Fibroblast of peridontal ligament (primary cell): ENCODE data around the gene CST3.
"Not testable (repeated sequence)": the region's sequence is repeated elsewhere in the genome, so short reads cannot be mapped to it uniquely, and the experiment has no call there.

Experiments used
- DNase-seq: peaks from one replicate; pipeline ENCODE4 v3.0.0-alpha.2; 2010; ENCODE audit errors: extremely low read depth

The CST3 gene, protein sequence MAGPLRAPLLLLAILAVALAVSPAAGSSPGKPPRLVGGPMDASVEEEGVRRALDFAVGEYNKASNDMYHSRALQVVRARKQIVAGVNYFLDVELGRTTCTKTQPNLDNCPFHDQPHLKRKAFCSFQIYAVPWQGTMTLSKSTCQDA

DNA sequence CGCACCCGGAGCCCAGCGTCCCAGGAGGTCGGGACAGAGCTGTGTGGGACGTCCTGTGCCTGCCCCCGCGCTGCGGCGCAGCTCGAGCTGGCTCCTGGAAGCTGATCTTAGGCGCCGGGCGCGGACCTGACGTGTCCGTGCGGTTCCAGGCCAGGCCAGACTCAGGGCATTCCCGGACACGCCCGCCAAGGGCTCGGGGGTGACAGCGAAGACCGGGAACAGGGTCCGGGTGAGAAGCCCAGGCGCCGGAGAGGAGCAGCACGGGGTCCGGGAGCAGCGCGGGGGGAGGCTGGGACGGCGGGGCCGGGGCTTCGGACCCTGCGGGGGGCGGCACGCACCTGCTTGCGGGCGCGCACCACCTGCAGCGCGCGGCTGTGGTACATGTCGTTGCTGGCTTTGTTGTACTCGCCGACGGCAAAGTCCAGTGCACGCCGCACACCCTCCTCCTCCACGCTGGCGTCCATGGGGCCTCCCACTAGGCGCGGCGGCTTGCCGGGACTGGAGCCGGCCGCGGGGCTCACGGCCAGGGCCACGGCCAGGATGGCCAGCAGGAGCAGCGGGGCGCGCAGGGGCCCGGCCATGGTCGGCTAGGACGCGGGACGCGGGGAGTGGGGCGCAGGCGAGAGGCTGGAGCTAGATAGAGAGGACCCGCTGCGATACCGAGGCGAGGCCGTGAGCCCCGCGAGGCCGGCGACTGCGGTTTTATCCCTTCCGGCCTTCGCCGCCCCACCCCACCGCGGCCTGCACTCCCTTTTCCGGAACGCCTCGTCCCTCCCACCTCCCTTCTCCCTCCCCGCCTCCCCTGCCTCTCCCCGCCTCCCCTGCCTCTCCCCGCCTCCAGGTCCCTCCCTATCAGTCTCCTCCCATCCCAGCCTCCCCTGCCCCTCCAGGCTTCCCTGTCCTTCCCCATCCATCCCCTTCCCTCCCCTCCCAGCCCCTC is at the start of gene CST3:
Gene CST3 (minus strand): TSS at position 674 of the 940 bp plus-strand sequence. CDS start 93 bp downstream, at position 581.
- DNase-seq, result peak; percentile 71

DNA sequence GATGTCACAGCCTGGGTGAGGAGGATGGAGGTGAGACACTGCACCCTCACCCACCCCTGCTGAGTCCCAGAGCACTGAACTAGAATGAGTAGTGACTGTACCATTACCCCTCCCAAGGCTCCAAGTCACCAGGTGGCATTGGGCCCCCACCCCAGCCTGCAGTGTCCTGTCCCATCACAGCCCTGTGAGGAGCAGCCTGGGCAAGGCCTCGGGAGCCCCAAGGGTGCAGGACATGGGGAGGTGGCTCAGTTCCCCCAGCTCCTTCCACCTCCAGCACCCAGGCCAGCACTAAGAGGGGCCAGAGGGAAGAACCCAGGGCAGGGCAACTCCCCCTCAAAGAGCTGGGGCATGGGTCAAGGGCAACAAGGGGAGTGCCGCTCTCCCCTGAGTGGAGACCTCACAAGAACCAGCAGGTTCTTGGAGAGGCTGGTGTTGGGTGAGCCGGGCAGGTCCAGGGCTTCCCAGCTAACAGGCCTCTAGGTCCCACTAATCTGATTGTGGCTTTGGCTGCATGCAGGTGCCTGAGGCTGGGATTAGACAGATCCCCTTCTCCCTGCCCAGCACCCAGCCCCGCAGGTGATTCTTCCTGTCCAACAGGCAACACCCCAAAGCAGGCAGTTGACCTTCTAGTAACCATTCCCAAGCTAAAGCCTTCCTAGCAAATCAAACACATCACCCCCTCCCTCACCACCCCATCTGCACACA is 48.4 kb upstream of the CST3 start:
- no peak for DNase-seq

DNA sequence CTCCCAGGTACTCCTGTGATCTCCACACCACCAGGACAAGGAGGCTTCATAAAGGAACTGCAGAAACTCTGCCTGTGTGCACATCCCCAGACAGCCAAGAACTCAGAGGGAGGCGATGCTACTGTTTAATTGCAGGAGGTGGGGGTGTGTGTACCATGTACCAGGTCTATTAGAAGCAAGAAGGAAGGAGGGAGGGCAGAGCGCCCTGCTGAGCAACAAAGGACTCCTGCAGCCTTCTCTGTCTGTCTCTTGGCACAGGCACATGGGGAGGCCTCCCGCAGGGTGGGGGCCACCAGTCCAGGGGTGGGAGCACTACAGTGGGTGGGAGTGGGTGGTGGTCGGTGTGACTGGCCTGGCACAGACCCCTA is 47.8 kb upstream of the CST3 start:
- DNase-seq, result not testable (repeated sequence)

DNA sequence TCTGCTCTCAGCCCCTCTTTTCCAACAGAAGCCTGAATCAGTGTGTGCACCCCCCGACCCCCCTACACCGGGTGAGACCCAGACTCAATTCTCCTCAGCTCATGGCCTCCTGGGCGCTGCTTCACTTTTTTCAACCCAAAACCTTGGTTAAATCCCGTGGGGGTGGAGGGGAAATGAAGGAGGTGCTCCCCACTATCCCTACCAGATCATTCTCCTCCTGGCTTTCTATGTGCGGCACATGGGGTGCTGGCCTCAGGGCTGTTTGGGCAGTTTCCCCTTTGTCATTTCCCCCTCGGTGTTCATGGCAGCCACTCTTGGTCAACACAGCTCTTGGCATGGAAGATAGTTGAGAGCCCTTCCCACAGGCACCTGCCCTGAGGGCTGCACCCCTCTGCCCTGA is 46.5 kb upstream of the CST3 start:
- no peak for DNase-seq

DNA sequence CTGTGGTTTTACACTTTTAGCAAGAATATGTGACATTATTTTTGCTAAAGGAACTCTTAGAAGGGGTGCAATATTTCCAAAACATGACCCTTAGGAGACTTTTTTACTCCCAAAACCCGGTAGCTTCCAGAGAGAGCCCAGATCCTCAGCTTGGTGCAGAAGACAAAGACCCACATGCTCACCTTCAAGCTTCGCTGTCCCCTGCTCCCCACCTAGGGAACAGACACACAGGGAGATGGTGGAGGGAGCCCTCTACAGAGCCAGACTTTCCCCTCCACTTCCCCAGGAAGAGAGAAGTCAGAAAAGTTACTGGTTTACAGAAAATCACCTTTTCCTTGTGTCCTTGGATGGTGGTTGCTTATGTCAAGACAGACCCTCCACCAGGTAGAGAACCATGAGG is 46.1 kb upstream of the CST3 start:
- DNase-seq, result no peak

DNA sequence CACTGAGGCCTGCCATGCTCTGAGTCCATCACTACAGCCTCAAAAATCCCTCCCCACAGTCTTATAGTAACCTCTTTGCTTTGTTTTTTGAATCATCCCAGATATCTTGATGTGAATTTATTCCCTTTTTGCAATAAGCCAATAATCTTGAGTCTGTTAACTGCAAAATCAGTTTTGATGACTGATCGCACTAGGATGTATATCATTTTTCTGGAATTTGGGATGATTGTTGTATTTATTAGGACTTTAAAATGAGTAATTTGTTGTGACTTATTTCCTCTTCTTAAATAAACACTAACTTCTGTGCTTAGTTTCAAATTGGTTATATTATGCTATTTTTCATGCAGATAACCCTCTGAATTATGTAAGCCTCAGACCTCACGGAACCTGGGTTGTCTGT is 45.5 kb upstream of the CST3 start:
- no peak for DNase-seq

DNA sequence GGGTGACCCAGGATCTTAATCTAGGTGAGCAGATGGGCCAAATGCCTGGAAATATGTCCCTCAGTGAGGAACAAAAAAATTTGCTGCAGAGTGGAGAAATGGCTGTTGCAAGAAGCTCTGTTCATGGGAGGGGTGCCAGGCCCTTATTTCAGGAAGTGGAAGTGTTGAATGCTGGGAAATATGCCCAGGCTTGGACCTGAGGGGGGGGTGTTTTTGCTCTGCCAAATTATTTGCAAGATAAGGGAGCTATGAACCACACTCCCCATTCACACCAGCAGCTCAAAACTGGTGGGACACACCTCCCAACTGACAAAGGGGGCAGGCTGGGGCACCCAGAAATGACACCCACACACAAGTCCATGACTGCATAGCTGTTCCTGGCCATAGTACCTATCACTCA is 42.4 kb upstream of the CST3 start:
- no peak for DNase-seq

DNA sequence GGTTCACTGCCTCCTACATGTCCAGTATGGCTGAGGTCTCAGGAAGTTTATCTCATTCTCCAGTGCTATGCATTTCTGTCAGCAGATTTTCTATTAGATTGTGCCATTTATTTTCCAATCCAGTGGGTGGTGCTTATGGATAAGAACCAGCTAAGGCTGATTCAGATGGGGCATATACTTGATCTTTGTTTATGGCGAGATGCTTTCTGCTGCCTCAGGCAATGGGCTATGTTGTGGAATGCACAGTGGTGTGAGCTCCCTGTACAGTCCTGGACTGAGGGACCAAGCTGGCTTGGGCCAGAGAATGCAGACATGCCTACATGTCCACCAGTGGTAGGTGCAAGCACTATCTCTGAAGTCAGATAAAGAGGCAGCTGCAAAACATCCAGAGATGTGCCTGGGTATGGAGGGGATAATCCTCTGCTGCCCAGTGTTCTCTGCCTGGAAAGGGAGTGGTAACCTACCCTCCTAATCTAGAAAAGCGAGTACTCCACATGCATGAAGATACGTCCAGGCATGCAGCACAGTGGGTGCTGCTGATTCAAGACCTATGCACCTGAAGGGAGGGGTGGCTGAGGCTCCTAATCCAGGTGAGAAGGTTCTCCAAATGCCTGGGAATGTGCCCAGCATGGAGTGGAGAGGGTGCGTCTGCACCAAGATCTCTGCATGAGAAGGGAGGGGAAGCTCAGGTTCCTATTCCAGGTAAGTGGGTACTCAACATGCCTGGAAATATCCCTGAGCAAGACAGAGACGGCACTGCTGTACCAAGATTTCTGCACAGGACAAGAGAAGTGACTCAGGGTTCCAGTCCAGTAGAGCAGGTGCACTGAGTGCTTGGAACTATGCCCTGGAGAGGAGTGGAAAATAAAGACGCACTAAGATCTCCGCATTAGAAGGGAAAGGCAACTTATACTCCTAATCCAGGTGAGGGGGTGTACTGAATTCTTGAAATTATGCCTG is 41.7 kb upstream of the CST3 start:
- no peak for DNase-seq

DNA sequence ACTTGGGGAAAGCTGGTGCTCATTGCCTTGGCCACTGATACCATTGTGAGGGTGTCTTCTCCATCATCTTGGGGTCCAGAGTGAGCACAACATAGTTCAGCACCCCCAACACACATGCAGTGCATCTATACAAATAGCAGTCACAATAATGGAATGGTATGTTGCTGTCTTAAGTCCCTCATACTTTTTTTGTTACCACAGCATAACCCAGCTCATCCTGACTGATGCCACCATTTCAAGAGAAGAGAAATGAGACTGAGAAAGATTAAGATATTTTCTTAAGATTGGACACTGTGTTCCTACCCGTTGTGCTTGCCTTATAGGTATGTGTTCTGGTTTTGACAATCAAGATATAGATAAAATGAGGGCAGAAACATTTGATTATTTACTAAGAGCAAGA is 35.5 kb upstream of the CST3 start:
- no peak for DNase-seq

DNA sequence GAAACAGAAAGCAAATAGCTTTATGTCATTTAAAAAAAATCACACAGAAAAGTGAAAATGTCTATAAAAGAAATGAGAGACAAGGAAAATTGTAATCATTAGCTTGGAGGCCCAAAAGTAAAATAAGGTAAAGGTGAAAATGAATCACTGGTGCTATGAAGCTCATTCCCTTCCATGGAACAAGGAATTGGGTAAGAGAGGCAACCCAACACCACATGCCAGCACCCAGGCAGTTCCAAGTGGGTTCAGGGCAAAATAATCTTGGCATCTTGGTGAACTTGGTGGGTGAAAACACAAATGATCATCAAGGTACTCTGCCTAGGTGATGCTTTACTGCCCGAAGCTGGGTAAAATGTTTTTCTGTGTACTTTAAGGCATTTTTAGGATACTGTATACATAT is 34.4 kb upstream of the CST3 start:
- no peak for DNase-seq

DNA sequence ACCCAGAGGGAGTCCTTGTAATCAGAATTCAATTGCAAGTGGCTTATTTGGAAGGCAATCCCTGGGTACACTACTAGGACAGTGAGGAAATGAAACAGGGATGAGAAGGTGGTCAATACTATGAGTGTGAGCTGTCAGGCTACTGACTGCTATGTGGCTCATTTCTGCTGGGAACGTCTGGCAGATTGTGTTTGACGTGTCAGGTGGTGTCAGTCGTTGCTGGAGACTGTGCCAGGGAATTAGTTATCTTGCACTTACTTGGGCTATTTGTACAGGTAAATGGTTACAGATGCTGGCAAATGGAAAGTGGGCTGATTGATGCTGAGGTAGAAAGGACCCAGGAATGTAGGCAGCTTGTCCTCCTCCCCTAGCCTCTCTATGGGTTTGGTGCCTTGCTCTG is 33.7 kb upstream of the CST3 start:
- no peak for DNase-seq

DNA sequence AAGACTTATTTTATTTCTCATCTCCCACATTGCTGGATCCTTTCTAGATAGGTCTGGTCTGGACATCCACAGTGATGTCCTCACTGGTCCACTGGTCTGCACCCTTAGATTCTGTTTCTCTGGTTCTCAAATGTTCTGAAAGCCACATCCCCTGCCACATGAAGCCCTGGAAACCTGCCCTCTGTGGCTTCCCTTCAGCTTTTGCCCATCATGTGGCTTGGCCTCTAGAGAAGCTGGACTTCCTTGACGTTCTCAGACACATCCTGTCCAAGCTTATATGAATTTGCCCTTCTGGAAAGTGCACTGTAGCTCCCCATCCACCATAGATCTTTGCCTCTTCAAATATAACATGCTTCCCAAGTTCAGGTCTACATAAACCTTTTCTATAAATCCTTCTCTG is 32.6 kb upstream of the CST3 start:
- DNase-seq, result no peak

DNA sequence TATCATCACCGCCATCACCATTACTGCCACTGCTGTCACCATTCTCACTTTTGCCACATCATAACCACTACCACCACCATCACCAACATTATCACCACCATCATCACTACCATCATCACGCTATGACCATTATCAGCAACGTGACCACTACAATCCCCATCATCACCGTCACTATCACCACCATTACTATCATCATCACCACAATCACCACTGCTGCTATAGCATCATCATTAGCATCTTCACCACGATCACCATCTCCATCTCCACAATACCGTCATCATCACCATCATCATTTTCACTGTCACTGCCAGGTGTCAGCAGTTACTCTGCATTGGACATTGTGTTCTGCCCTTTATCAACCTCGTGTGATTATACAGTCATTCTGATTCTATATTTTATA is 32.1 kb upstream of the CST3 start:
- DNase-seq, result no peak

DNA sequence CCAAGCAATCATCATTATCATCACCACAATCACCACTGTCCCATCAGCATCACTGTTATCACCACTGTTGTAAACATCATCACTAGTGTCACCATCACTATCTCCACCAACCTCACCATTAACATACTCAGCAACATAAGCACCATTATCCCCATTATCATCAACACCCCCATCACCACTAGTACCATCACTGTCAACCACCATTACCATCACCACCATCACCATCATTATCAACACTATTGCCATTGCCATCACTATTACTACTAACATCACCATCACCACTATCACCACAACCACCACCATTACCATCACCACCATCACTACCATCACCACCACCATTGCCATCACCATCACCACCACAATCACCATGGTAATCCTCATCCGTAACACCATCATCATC is 31.6 kb upstream of the CST3 start:
- DNase-seq, result no peak

DNA sequence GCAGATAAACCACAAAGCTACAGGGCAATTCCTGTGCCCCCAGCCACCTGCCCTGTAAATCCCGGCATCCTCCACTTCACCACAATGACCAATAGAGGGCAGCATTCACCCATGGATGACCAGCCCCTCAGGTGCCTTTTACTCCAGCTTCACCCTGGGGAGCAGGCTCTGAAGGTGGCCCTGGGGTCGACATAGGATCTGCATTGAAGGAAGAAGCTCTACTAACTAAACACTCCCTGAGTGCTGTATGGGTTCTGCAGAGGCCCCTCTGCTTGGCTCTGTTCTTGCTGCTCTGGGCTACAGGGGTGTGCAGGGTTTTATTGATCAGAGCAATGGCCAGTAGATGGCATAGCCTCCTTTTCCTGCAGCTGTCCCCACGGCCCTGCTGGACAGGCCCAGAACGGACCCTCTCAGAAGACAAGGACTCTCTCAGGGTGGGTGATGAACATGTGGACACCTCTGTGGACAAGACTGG is 30.8 kb upstream of the CST3 start:
- peak; percentile 58 for DNase-seq

DNA sequence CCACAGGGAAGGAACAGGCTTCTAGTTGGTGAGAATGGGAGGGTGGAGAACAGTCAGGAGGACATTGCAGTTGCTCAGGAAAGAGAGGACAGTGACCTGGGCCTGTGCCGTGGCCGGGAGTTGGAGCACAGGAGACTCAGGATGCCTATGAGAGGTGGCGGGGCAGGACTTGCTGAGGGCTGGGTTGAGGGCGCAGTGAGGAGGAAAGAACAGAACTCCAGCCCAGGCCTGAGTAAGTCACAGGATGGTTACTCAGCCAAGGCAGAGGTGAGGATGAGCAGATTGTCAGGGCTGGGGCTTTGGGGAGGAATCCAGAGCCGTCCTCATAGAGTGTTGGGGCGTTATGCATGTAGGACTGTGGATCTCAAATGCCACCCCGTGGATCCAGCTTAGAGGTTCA is 29.9 kb upstream of the CST3 start:
- no peak for DNase-seq

DNA sequence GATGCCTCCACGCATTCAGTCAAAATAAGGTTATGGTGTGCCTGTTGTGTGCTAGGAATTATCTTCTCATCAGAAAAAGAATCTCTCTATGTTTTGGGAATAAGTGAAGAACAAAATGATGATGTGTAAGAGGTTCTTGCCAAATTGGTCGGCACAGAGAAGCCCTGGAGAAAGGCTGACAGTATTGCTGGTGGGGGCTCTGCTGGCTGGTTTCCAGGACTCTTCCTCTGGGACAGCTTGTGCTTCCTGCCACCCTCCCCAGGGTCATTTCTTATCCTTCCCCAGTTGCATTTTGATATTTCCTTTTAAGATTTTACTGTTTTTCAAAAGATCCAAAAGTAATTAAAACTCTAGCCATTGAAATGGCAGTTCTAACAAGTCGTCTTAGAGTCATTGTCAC is 28.9 kb upstream of the CST3 start:
- DNase-seq, result no peak

DNA sequence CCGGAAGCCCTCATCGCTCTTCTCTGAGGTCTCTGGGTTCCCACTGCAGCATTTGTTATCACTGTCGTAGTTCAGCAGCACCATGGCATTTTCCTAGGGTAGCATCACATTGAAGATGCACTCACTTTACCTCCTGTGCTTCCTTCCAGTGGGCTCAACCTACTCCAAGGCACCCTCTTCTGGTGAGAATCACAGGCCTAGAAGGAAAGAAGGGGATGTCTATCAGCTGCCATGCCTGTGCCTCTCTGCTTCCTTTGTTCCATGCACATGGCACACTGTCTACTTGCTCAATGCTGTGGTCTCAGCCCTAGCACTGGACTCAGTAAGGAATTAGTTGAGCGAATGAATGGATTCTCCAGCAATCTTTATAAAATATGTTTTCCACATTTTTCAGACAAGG is 28.4 kb upstream of the CST3 start:
- DNase-seq, result peak; percentile 10

DNA sequence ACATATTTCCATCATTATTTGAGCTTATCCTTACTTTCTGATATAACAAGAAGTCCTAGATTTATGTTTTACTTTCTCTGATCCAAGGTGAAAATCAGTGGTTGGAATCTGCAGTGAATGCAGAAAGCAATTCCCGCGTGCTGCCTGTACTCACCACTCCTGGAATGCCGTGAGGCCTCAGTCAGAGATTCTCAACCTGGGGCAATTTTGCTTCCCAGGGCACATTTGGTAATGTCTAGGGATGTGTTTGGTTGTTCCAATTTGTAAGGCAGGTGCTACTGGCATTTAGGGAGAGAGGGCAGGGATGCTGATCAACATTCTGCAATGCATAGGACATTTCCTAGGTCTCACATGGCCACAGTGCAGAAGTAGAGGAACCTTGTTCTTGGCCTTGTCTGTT is 27.2 kb upstream of the CST3 start:
- no peak for DNase-seq

DNA sequence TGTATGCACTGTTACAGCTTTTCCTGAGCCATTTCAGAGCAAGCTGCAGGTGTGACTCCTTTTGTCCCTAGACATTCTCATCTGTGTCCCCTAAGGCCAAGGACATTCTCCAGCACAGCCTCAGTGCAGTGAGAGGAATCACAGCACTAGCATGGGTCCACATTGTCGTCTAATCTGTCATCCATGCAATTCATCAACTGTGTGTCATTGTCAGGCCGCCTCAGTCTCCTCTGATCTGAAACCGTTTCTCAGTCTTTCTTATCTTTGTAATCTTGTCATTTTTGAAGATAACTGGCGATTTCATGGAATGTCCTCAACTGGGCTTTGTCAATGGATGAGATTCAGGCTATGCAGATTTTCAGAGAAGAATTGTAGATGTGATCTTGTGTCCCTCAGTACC is 26.3 kb upstream of the CST3 start:
- DNase-seq, result not testable (repeated sequence)

DNA sequence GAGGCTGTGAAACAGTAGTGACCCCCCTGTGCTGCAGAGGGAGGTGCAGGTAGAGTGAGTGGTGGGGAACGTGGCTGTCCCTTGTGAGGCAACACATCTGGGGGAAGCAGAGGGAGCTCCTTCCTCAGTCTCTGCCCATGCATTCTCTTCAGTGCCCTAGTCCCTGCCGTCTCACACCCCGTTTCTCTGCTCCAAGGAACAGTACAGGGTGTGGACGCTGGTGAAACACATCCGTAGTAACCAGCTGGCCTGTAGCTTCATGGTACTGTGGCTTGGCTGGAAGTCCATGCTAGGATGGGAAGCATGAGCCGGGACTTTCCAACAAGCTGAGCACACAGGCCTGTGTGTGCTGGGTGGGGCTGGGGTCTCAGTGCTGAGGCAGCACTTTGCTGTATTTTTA is 25.4 kb upstream of the CST3 start:
- no peak for DNase-seq
